Peyer's patch (tissue), 4 donors: ENCODE data around the gene KCNAB1.

Experiments
- CTCF ChIP-seq, 6 experiments: fragments of 450-650 bp in 4 of 6; fragments of 200-600 bp in 2 of 6; sonication (generic) in 1 of 6; IDR thresholded peaks; one replicate each; pipeline ENCODE4 v1.5.1; 2017 to 2019; ENCODE audit warnings: antibody characterized with exemption in 6 of 6, mild to moderate bottlenecking in 3 of 6, moderate library complexity in 1 of 6
- POLR2A ChIP-seq, 2 donors: fragments of 450-650 bp; IDR thresholded peaks; one replicate each; pipeline ENCODE4 v1.5.1; 2017; ENCODE audit warnings: antibody characterized with exemption in 2 of 2, mild to moderate bottlenecking in 2 of 2, moderate library complexity in 2 of 2

GRCh38 chr3:156421534-156421933 lies 301.2 kb downstream of the KCNAB1 start:
- no peak for TF ChIP-seq CTCF (IDR thresholded peaks at IDR 0.05)
- TF ChIP-seq POLR2A (IDR thresholded peaks at IDR 0.05), result no peak
